GM12878 (cell line): ENCODE measurements around the gene RIPPLY1. TPM values are rescaled to one million over a fixed set of nuclear protein-coding genes. Genes with fewer than 3 reads are reported as not detected.

Source experiments
- ATAC-seq: fragments of 200-7000 bp; cut with Tn5 transposase; 3 replicates; pipeline ENCODE4 v1.9.1; 2020; ENCODE audit warnings: mild to moderate bottlenecking, moderate library complexity
- BruUV-seq: library from RNA; stranded (reverse); fragments of 400-500 nt; replicated peaks from 2 replicates; lab custom pipeline; 2021; lab: Mats Ljungman, UMichigan
- CTCF ChIA-PET: fragments of 300-600 bp; sonication (Branson Sonifier 250); formaldehyde crosslinking; extraction: SDS; loops from one replicate; lab custom pipeline; 2021; ENCODE audit warnings: inconsistent platforms; lab: Yijun Ruan, JAX
- POLR2A ChIA-PET: fragments of 350-600 bp; formaldehyde crosslinking; extraction: SDS; loops from one replicate; lab custom pipeline; 2021; ENCODE audit warnings: inconsistent platforms; lab: Charles Lee
- RAD21 ChIA-PET: fragments of 300-600 bp; sonication (Branson Sonifier 250); formaldehyde crosslinking; loops from one replicate; lab custom pipeline; 2023; ENCODE audit warnings: antibody characterized with exemption; ENCODE audit not compliant: unreplicated experiment; lab: Charles Lee
- SMC1A ChIA-PET: fragments of 300-600 bp; sonication (Branson Sonifier 250); formaldehyde crosslinking; loops from one replicate; lab custom pipeline; 2023; ENCODE audit not compliant: unreplicated experiment, uncharacterized antibody; lab: Charles Lee
- DNase-seq: peaks from one replicate; pipeline ENCODE4 v3.0.0-alpha.2; 2011; ENCODE audit warnings: low read depth, low spot score
- FAIRE-seq: peaks from 3 replicates; lab custom pipeline; 2011; peaks lifted over from hg19 to GRCh38; lab: Jason Lieb, UNC
- H2AFZ ChIP-seq: 2 replicates; pipeline ENCODE4 v1.6.0; 2011; ENCODE audit warnings: low read depth, low read length, control low read depth; ENCODE audit not compliant: control insufficient read depth
- H3K27ac ChIP-seq: 2 replicates; pipeline ENCODE4 v1.5.1; 2011; ENCODE audit warnings: control low read depth; ENCODE audit not compliant: control insufficient read depth, insufficient read depth
- H3K27me3 ChIP-seq, 2 experiments: replicated peaks in 1 of 2; 2 replicates each; pipeline versions ENCODE4 v1.6.0 to v1.6.1; 2011; ENCODE audit warnings: low read length in 1 of 2; ENCODE audit not compliant: control insufficient read depth in 2 of 2, insufficient read depth in 2 of 2
- H3K36me3 ChIP-seq, 2 experiments: 2 replicates each; pipeline ENCODE4 v1.5.1; 2011; ENCODE audit warnings: low read length in 1 of 2; ENCODE audit not compliant: control insufficient read depth in 2 of 2, insufficient read depth in 2 of 2
- H3K4me1 ChIP-seq: 2 replicates; pipeline ENCODE4 v1.6.1; 2011; ENCODE audit warnings: mild to moderate bottlenecking, low read length, moderate library complexity, mixed read lengths; ENCODE audit not compliant: control insufficient read depth, insufficient read depth
- H3K4me2 ChIP-seq: 2 replicates; pipeline ENCODE4 v1.6.0; 2011; ENCODE audit warnings: control low read depth; ENCODE audit not compliant: control insufficient read depth, insufficient read depth
- H3K4me3 ChIP-seq: fragments of 200-600 bp; sonication (generic); 2 replicates; pipeline ENCODE4 v1.5.1; 2016
- H3K79me2 ChIP-seq: 2 replicates; pipeline ENCODE4 v1.6.0; 2011; ENCODE audit warnings: low read length; ENCODE audit not compliant: control insufficient read depth, insufficient read depth
- H3K9ac ChIP-seq: 2 replicates; pipeline ENCODE4 v1.8.0; 2011; ENCODE audit warnings: low read length, control low read depth, mixed read lengths; ENCODE audit not compliant: control insufficient read depth, insufficient read depth
- H3K9me3 ChIP-seq: replicated peaks from 3 replicates; pipeline ENCODE4 v1.5.1; 2011; ENCODE audit warnings: mild to moderate bottlenecking, low read length; ENCODE audit not compliant: control insufficient read depth, insufficient read depth
- H4K20me1 ChIP-seq: 2 replicates; pipeline ENCODE4 v1.6.0; 2011; ENCODE audit not compliant: control insufficient read depth, insufficient read depth
- GABPA ChIP-seq: IDR thresholded peaks from 2 replicates; pipeline ENCODE4 v1.6.1; 2014; ENCODE audit warnings: antibody characterized with exemption, low read depth, mild to moderate bottlenecking, inconsistent platforms
- NFYB ChIP-seq: IDR thresholded peaks from 2 replicates; pipeline ENCODE4 v1.6.1; 2011; ENCODE audit warnings: low read depth, mild to moderate bottlenecking, low read length, improper control_type of control experiment, moderate library complexity; ENCODE audit not compliant: insufficient read depth
- WRNIP1 ChIP-seq: IDR thresholded peaks from 2 replicates; pipeline ENCODE4 v1.6.1; 2011; ENCODE audit warnings: low read depth, low read length, improper control_type of control experiment, borderline replicate concordance
- WGBS: methylation state at CpG from one replicate; pipeline ENCODE4 v1.1.6; 2016; ENCODE audit warnings: low lambda C conversion rate; ENCODE audit not compliant: insufficient replicate concordance, insufficient coverage; ENCODE audit errors: missing lambda C conversion rate; 5-methylcytosine and 5-hydroxymethylcytosine counted together
- in situ Hi-C: fragments of 300-500 bp; cut with MboI; formaldehyde crosslinking; loops from 9 replicates; pipeline ENCODE4 v1.14.3; 2018; ENCODE audit warnings: mixed read lengths
- intact Hi-C: fragments of 100-400 bp; cut with micrococcal nuclease; formaldehyde crosslinking; loops from one replicate; pipeline ENCODE4 v1.14.2; 2022; ENCODE audit not compliant: unreplicated experiment
- polyA plus RNA-seq, 11 experiments: library from polyadenylated mRNA; depleted of rRNA in 4 of 11; unstranded in 6 of 11; stranded (reverse) in 5 of 11; fragments of >200 nt; fragmentation: Nextera tagmentation in 4 of 11; fragmentation: Illumina TruSeq in 1 of 11; extraction: Ambion mirVana in 4 of 11; extraction: Trizol in 1 of 11; gene quantifications; 1 replicate in 1 of 11; 2 replicates in 10 of 11; pipeline versions ENCODE4 v1.2.1 to v1.2.3, GENCODE V29; 2011 to 2016; ENCODE audit warnings: inconsistent platforms in 2 of 11, missing spikeins in 2 of 11, low read depth in 1 of 11
- total RNA-seq, 4 experiments: library from RNA; depleted of rRNA in 3 of 4; stranded (reverse); fragments of >200 nt in 3 of 4; fragmentation: Illumina TruSeq in 1 of 4; extraction: Trizol in 1 of 4; gene quantifications; 2 replicates each; pipeline versions ENCODE4 v1.2.1 to v1.2.3, GENCODE V29; 2013 to 2021
- TF ChIP-seq, protein P1 (sequence below): fragments of 450-650 bp; IDR thresholded peaks from 2 replicates; pipeline ENCODE4 v1.6.1; 2017; ENCODE audit warnings: mild to moderate bottlenecking, moderate library complexity

RIPPLY1 gene
- total and polyA plus RNA-seq, 10 of the 15 experiments (the other 5 are each of a cell fraction or from before 2014, with no cell fraction given): not detected

DNA sequence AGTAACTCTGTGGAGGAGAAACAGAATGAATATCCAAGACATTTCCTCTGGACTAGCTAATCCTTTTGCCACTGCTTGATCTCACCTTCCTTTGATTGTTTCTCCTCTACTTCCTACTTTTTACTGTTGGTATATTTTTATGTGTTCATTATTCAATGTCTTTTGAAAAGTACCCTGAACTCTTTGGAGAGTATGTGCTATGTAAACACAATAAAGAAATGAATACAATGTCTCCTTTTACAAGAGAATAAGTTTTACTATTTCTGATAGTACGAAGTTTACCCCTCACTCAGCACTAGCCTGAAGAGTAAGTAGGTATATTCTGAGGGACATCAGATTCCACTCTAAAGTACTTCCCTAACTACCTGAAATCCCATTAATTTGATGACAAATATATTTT lies 36.9 kb upstream of the RIPPLY1 start (continued):
- TF ChIP-seq, protein P1, sequence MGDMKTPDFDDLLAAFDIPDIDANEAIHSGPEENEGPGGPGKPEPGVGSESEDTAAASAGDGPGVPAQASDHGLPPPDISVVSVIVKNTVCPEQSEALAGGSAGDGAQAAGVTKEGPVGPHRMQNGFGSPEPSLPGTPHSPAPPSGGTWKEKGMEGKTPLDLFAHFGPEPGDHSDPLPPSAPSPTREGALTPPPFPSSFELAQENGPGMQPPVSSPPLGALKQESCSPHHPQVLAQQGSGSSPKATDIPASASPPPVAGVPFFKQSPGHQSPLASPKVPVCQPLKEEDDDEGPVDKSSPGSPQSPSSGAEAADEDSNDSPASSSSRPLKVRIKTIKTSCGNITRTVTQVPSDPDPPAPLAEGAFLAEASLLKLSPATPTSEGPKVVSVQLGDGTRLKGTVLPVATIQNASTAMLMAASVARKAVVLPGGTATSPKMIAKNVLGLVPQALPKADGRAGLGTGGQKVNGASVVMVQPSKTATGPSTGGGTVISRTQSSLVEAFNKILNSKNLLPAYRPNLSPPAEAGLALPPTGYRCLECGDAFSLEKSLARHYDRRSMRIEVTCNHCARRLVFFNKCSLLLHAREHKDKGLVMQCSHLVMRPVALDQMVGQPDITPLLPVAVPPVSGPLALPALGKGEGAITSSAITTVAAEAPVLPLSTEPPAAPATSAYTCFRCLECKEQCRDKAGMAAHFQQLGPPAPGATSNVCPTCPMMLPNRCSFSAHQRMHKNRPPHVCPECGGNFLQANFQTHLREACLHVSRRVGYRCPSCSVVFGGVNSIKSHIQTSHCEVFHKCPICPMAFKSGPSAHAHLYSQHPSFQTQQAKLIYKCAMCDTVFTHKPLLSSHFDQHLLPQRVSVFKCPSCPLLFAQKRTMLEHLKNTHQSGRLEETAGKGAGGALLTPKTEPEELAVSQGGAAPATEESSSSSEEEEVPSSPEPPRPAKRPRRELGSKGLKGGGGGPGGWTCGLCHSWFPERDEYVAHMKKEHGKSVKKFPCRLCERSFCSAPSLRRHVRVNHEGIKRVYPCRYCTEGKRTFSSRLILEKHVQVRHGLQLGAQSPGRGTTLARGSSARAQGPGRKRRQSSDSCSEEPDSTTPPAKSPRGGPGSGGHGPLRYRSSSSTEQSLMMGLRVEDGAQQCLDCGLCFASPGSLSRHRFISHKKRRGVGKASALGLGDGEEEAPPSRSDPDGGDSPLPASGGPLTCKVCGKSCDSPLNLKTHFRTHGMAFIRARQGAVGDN: no peak
- TF ChIP-seq NFYB (no peak), GABPA (no peak)

DNA sequence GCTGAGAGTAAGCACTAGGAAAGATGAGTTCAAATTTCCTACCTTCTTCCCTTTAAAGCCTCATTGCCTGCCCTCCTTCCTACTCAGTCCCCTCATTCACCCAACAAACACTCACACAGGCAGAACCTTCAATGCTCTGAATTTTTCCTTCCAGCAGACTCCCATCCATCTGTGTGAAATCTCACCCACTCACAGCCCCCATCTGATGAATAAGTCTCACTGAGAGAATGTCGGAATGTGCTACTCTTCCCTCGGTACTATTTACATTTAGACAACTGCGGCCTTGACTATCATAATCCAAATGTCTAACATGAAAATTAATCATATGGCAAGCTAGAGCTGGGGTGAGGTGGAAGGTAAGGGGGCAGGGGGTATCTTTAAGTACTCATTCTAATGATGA lies 36.4 kb upstream of the RIPPLY1 start:
- Histone ChIP-seq H3K27ac (no peak overlapping the region), H3K27me3 (no peaks in the 10 kb centered on the region; a peak in 1 of 4 replicates), H3K9ac (no peak overlapping the region), H3K4me2 (no peak overlapping the region), H3K9me3 (no peaks in the 10 kb centered on the region), H2AFZ (no peak overlapping the region), H3K4me1 (no peaks in the 10 kb centered on the region), H3K79me2 (no peaks in the 10 kb centered on the region), H3K36me3 (no peaks in the 10 kb centered on the region), H3K4me3 (no peak overlapping the region), H4K20me1 (no peaks in the 10 kb centered on the region)
- in situ Hi-C loops (no loop called here), intact Hi-C loops (no loop called here)
- DNase-seq (no peak), ATAC-seq (no peak), FAIRE-seq (no peak)
- WGBS: 61% methylated on average over 3 of the region's 3 CpGs
- ChIA-PET CTCF (no interaction called here), SMC1A (no interaction called here), RAD21 (no interaction called here), POLR2A (no interaction called here)
- TF ChIP-seq WRNIP1: no peak
- no TSS peak for BruUV-seq
